K562 (cell line): Measurements from ENCODE around the gene NECTIN4. TPM values are rescaled to one million over a fixed set of nuclear protein-coding genes. Genes with fewer than 3 reads are reported as not detected.

ENCODE experiments used
- ARID1B ChIP-seq: fragments of 450-650 bp; IDR thresholded peaks from 2 replicates; pipeline ENCODE4 v1.6.1; 2016; ENCODE audit warnings: antibody characterized with exemption, mild to moderate bottlenecking, inconsistent platforms
- BRD9 ChIP-seq: fragments of 450-650 bp; IDR thresholded peaks from 2 replicates; pipeline ENCODE4 v1.6.1; 2018; ENCODE audit warnings: low read depth; ENCODE audit not compliant: partially characterized antibody
- MTA3 ChIP-seq: fragments of 450-650 bp; formaldehyde crosslinking; IDR thresholded peaks from 2 replicates; pipeline ENCODE4 v1.6.1; 2017; ENCODE audit warnings: mild to moderate bottlenecking, borderline replicate concordance
- SMARCA4 ChIP-seq: fragments of 450-650 bp; IDR thresholded peaks from 2 replicates; pipeline ENCODE4 v1.6.1; 2016
- SUPT5H ChIP-seq: fragments of 450-650 bp; IDR thresholded peaks from 2 replicates; pipeline ENCODE4 v1.6.1; 2016
- TOE1 ChIP-seq, 2 experiments: fragments of 450-650 bp in 1 of 2; sonication (generic) in 1 of 2; formaldehyde crosslinking in 1 of 2; IDR thresholded peaks; 2 replicates each; pipeline versions ENCODE4 v1.7.1 to v1.8.0; 2016 to 2022; ENCODE audit warnings: borderline replicate concordance in 2 of 2, mild to moderate bottlenecking in 2 of 2, antibody characterized with exemption in 1 of 2, inconsistent platforms in 1 of 2, low read depth in 1 of 2, missing genetic modification reagents in 1 of 2, moderate library complexity in 1 of 2
- polyA plus RNA-seq, 8 experiments: library from polyadenylated mRNA; depleted of rRNA in 4 of 8; stranded (reverse) in 5 of 8; unstranded in 3 of 8; fragments of >200 nt; fragmentation: Nextera tagmentation in 2 of 8; fragmentation: Illumina TruSeq in 1 of 8; extraction: Ambion mirVana in 2 of 8; extraction: Trizol in 1 of 8; gene quantifications; 2 replicates each; pipeline versions ENCODE4 v1.2.1 to v1.2.3, GENCODE V29; 2011 to 2014; ENCODE audit warnings: inconsistent platforms in 1 of 8, missing spikeins in 1 of 8
- total RNA-seq, 7 experiments: library from RNA; depleted of rRNA in 6 of 7; stranded (reverse); fragments of >200 nt in 6 of 7; fragmentation: Illumina TruSeq in 2 of 7; extraction: Trizol in 2 of 7; gene quantifications; 2 replicates each; pipeline versions ENCODE4 v1.2.1 to v1.2.3, GENCODE V29; 2011 to 2021; ENCODE audit warnings: low replicate concordance in 1 of 7
- TF ChIP-seq, protein P1 (sequence below): fragments of 450-650 bp; IDR thresholded peaks from 2 replicates; pipeline ENCODE4 v1.6.1; 2016; ENCODE audit warnings: low read depth
- TF ChIP-seq, protein P2 (sequence below): fragments of 450-650 bp; IDR thresholded peaks from 2 replicates; pipeline ENCODE4 v1.7.0; 2016; ENCODE audit warnings: borderline replicate concordance
- TF ChIP-seq, protein P3 (sequence below): sonication (generic); formaldehyde crosslinking; IDR thresholded peaks from 2 replicates; pipeline ENCODE4 v1.8.0; 2022; ENCODE audit warnings: mild to moderate bottlenecking, missing genetic modification reagents

NECTIN4 gene
- total and polyA plus RNA-seq, 9 of the 15 experiments (the other 6 are each of a cell fraction or from before 2014, with no cell fraction given) = 0.01 to 0.09 TPM; not detected in 7

DNA sequence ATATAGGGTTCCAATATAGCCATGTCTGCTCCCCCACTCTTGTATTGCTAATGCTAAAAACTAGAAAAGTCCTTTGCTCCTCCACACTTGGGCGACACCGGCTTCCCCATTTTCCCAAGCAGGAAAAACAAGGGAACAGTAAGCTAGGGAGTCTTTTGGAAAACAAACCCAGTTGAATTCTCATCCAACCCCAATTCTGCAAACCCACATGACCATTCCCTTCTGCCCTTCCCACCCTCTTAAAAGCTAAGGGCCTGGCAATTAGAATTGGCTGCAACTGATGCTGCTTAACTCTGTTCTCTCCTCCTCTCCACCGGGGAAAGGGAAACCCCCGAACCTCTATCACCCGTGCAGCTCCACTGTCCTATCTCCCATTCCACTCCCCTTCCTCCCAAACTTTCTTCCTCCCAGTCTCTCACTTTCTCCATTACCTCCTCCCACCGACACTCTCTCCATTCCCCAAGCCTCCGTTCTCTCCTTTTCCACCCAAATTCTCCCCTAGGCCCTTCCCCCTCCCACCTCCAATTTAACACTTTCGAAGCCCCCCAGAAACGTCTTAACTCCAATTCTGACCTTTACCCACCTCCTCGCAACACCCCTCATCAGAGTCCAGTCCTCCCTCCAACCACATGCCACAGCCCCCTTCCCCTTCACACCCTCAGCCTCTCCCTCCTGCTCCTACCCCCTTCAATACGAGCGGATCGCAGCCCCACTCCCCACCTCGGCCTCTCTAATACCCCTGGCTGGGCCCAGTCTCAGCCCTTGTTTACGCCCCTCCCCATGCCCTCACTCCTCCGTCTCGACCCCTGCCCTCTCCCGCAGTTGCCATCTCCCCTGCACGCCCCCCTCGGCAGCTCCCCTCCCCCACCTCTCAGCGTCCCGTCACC is 42.4 kb upstream of the NECTIN4 start (continued):
- TF ChIP-seq, protein P1, sequence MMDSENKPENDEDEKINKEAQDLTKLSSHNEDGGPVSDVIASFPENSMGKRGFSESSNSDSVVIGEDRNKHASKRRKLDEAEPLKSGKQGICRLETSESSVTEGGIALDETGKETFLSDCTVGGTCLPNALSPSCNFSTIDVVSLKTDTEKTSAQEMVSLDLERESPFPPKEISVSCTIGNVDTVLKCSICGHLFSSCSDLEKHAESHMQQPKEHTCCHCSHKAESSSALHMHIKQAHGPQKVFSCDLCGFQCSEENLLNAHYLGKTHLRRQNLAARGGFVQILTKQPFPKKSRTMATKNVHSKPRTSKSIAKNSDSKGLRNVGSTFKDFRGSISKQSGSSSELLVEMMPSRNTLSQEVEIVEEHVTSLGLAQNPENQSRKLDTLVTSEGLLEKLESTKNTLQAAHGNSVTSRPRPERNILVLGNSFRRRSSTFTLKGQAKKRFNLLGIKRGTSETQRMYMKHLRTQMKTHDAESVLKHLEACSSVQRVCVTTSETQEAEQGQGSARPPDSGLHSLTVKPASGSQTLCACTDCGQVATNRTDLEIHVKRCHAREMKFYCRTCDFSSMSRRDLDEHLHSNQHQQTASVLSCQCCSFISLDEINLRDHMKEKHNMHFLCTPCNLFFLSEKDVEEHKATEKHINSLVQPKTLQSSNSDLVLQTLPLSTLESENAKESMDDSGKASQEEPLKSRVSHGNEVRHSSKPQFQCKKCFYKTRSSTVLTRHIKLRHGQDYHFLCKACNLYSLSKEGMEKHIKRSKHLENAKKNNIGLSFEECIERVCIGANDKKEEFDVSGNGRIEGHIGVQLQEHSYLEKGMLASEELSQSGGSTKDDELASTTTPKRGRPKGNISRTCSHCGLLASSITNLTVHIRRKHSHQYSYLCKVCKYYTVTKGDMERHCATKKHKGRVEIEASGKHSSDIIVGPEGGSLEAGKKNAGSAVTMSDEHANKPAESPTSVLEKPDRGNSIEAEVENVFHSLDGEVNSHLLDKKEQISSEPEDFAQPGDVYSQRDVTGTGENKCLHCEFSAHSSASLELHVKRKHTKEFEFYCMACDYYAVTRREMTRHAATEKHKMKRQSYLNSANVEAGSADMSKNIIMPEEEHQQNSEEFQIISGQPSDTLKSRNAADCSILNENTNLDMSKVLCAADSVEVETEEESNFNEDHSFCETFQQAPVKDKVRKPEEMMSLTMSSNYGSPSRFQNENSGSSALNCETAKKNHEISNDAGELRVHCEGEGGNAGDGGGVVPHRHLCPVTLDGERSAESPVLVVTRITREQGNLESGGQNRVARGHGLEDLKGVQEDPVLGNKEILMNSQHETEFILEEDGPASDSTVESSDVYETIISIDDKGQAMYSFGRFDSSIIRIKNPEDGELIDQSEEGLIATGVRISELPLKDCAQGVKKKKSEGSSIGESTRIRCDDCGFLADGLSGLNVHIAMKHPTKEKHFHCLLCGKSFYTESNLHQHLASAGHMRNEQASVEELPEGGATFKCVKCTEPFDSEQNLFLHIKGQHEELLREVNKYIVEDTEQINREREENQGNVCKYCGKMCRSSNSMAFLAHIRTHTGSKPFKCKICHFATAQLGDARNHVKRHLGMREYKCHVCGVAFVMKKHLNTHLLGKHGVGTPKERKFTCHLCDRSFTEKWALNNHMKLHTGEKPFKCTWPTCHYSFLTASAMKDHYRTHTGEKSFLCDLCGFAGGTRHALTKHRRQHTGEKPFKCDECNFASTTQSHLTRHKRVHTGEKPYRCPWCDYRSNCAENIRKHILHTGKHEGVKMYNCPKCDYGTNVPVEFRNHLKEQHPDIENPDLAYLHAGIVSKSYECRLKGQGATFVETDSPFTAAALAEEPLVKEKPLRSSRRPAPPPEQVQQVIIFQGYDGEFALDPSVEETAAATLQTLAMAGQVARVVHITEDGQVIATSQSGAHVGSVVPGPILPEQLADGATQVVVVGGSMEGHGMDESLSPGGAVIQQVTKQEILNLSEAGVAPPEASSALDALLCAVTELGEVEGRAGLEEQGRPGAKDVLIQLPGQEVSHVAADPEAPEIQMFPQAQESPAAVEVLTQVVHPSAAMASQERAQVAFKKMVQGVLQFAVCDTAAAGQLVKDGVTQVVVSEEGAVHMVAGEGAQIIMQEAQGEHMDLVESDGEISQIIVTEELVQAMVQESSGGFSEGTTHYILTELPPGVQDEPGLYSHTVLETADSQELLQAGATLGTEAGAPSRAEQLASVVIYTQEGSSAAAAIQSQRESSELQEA = peak; percentile 55; the same call in 1 of the 2 replicates
- TF ChIP-seq TOE1 (IDR thresholded peaks at IDR 0.05; ENCODE audit: borderline replicate concordance) (peak; percentile 73; the same call in 1 of the 2 replicates), TOE1 (CRISPR knock-in tag; IDR thresholded peaks at IDR 0.05; ENCODE audit: borderline replicate concordance, low read depth) (no peak), ARID1B (peak; percentile 54), BRD9 (peak; percentile 53), MTA3 (no peak), SUPT5H (peak; percentile 23), SMARCA4 (peak; percentile 55; the same call in 1 of the 2 replicates)
- TF ChIP-seq, protein P2, sequence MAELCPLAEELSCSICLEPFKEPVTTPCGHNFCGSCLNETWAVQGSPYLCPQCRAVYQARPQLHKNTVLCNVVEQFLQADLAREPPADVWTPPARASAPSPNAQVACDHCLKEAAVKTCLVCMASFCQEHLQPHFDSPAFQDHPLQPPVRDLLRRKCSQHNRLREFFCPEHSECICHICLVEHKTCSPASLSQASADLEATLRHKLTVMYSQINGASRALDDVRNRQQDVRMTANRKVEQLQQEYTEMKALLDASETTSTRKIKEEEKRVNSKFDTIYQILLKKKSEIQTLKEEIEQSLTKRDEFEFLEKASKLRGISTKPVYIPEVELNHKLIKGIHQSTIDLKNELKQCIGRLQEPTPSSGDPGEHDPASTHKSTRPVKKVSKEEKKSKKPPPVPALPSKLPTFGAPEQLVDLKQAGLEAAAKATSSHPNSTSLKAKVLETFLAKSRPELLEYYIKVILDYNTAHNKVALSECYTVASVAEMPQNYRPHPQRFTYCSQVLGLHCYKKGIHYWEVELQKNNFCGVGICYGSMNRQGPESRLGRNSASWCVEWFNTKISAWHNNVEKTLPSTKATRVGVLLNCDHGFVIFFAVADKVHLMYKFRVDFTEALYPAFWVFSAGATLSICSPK = peak; percentile 97; the same call in 1 of the 2 replicates
- TF ChIP-seq, protein P3, sequence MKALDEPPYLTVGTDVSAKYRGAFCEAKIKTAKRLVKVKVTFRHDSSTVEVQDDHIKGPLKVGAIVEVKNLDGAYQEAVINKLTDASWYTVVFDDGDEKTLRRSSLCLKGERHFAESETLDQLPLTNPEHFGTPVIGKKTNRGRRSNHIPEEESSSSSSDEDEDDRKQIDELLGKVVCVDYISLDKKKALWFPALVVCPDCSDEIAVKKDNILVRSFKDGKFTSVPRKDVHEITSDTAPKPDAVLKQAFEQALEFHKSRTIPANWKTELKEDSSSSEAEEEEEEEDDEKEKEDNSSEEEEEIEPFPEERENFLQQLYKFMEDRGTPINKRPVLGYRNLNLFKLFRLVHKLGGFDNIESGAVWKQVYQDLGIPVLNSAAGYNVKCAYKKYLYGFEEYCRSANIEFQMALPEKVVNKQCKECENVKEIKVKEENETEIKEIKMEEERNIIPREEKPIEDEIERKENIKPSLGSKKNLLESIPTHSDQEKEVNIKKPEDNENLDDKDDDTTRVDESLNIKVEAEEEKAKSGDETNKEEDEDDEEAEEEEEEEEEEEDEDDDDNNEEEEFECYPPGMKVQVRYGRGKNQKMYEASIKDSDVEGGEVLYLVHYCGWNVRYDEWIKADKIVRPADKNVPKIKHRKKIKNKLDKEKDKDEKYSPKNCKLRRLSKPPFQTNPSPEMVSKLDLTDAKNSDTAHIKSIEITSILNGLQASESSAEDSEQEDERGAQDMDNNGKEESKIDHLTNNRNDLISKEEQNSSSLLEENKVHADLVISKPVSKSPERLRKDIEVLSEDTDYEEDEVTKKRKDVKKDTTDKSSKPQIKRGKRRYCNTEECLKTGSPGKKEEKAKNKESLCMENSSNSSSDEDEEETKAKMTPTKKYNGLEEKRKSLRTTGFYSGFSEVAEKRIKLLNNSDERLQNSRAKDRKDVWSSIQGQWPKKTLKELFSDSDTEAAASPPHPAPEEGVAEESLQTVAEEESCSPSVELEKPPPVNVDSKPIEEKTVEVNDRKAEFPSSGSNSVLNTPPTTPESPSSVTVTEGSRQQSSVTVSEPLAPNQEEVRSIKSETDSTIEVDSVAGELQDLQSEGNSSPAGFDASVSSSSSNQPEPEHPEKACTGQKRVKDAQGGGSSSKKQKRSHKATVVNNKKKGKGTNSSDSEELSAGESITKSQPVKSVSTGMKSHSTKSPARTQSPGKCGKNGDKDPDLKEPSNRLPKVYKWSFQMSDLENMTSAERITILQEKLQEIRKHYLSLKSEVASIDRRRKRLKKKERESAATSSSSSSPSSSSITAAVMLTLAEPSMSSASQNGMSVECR (CRISPR knock-in tag) = peak; percentile 40
